HG02943 (cell line): ENCODE results near the gene ZNF93.
"Not testable (repeated sequence)": the region's sequence is repeated elsewhere in the genome, so short reads cannot be mapped to it uniquely, and the experiment has no call there.

Source experiments
- ATAC-seq: cut with Tn5 transposase; IDR thresholded peaks from one replicate; pipeline ENCODE4 v1.9.1; 2021; ENCODE audit warnings: mild to moderate bottlenecking, low read depth, moderate library complexity; ENCODE audit not compliant: unreplicated experiment

The ZNF93 gene

DNA sequence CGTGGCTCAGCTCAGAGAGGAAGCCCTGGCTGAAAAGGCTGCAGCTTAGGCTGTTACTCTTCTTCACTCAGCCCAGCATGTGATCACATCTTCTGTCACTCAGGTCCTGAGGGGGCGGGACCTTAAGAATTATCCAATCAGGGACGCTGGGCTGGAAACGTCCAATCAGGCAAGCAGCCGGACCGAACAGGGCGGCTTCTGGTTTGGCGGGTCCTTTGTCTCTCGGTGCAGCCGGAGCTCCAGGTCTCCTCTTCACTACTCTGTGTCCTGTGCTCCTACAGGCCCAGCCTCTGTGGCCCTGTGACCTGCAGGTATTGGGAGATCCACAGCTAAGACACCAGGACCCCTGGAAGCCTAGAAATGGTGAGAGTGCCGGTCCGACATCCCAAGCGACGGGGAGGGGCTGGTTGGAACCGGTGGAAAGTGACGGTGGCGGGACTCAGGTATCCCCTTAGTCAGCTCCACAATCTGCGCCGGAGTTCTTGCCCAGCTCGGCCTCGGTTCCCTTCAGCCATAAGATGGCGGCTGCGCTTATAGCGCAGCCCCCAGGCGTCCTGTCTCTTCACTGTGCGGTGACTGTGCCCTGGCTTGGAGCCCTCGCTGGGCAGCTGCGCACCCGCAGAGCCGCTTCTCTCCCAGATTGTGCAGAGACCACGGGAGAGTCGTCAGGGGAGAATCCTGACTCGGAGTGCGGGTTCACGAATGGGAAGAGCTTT lies at the start of gene ZNF93:
Gene ZNF93, plus strand, starts transcription at position 218 of the 716 bp plus-strand sequence. Its CDS starts 143 bp downstream, at position 361.
- peak; percentile 83 for ATAC-seq

- not testable (repeated sequence) for ATAC-seq
Measured at GRCh38 chr19:19851740-19852139, 49.0 kb upstream of the ZNF93 start.

- no peak for ATAC-seq
Measured at GRCh38 chr19:19858751-19859150, 42.0 kb upstream of the ZNF93 start.

GRCh38 chr19:19860756-19861390 lies 39.9 kb upstream of the ZNF93 start:
- no peak for ATAC-seq

- peak; percentile 94 for ATAC-seq
Measured at GRCh38 chr19:19865750-19866610, 34.8 kb upstream of the ZNF93 start, which contains the start of gene ZNF253. Gene ZNF253 (plus strand): TSS chr19:19865882. CDS start chr19:19865997, 115 bp downstream.

GRCh38 chr19:19866611-19867248 lies 34.0 kb upstream of the ZNF93 start:
- ATAC-seq = no peak

DNA sequence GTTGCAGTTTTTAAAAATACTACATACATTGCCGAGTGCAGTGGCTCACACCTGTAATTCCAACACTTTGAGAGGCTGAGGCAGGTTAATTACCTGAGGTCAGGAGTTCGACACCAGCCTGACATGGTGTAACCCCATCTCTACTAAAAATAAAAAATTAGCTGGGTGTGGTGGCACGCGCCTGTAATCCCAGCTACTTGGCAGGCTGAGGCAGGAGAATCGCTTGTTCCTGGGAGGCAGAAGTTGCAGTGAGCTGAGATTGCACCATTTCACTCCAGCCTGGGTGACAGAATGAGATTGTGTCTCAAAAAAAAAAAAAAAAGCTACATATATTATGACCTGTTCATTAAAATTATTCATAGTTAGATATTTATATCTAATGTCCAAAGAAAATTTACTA lies 30.7 kb upstream of the ZNF93 start:
- ATAC-seq = not testable (repeated sequence)

DNA sequence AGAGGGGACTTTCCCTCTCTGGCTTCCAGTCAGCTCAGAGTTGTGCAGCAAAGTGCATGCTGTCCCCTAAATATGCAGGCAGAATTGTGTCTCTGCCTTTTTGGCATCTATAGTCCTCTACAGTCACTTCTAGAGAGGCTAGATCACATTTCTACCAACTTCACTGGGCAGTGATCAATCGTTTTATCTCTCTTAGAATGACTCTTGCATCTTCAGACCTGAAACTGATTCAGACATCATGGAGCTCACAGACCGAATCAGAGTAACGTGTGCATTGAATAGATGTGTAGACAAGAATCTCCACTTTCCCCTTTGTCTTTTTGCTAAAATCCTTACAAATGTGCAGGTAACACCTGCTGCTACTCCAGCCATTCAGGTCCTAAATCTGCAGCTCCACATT lies 28.8 kb upstream of the ZNF93 start:
- ATAC-seq = no peak

DNA sequence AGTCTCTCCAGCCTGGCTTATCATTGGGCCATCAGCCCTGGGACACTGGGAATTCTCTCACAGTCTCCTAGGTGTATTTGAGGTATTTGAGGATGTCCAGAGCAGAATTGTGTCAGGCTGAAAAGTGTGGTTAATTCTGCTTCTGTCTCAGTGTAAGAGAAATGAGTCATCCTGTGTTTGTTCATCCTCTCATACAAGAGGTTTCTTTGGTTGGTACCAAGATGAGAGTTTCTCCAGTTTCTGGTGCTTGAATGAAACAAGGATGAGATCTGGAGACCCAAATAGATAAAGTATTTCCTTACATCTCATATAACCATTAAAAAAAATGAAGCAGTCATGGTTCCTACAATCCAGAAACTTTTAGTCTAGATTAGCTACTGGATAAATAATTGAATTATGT lies 27.4 kb upstream of the ZNF93 start:
- ATAC-seq = no peak

DNA sequence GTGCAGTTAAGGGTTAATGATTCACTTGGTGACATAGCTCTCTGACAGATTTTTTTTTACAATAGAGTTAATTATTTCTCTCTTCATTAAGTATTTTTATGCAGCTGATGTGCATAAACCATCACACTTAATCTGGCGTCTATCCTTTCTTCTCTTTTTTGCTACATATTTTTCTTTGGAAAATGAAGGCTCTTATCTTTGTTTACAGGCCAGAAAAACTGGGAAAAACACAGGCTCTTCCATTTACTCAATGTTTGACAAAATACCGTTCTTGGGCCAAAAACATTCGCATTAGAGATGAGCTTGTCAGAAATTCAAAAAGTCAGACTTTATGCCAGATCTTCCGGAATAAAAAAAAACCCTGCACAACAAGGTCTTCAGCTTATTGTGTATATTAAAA lies 23.0 kb upstream of the ZNF93 start:
- ATAC-seq = no peak

GRCh38 chr19:19884583-19884982 lies 16.2 kb upstream of the ZNF93 start:
- ATAC-seq = no peak

DNA sequence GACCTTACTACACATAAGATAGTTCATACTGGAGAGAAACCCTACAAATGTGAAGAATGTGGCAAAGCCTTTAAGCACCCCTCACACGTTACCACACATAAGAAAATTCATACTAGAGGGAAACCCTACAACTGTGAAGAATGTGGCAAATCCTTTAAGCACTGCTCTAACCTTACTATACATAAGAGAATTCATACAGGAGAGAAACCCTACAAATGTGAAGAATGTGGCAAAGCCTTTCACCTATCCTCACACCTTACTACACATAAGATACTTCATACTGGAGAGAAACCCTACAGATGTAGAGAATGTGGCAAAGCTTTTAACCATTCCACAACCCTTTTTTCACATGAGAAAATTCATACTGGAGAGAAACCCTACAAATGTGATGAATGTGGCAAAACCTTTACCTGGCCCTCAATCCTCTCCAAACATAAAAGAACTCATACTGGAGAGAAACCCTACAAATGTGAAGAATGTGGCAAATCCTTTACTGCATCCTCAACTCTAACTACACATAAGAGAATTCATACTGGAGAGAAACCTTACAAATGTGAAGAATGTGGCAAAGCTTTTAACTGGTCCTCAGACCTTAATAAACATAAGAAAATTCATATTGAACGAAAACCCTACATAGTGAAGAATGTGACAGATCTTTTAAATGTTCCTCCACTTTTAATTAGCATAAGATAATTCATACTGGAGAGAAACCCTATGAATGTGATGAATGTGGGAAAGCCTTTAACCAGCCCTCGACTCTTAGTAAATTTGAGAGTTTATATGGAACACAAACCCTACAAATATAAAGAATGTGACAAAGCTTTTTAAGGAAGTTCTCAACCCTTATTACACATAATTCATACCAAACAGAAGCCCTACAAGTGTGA lies 8.4 kb upstream of the ZNF93 start:
- ATAC-seq = not testable (repeated sequence)

DNA sequence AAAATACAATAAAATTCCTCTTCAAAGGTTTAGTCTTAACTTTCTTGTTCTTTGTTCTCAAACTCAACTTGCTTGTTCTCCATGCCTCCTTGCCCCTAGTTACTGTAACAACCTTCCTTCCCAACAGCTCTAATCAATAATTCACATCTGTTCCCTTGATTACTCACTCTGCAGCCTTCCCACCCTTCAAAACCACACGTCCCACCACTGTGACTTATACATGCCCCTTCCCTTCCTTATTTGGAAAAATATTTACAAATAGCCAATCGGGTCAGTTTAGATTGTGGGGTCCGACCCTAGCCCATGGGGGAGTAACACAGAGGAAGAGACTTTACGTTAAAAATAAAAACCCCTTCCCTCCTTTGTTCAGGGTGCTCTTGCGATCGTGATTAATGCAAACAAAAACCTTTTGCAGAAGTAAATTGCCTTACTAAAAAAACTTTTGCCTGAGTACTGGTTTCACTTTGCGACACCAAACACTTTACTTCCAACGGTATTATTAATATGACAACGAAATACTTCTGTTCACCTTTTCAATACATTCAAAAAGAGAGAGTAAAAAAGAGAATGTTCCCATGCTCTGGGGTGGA lies 512 bp upstream of the ZNF93 start:
- no peak for ATAC-seq

DNA sequence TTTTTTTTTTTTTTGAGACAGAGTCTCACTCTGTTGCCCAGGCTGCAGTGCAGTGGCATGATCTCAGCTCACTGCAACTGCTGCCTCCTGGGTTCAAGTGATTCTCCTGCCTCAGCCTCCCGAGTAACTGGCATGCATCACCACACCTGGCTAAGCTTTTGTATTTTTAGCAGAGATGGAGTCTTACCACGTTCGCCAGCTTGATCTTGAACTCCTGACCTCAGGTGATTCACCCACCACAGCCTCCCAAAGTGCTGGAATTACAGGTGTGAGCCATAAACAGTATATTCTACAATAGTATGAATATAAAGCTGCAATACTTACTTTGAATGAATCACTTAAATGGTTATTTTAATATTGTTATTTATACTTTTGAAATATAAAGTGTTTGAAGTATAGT lies 6.8 kb downstream of the ZNF93 start:
- not testable (repeated sequence) for ATAC-seq

DNA sequence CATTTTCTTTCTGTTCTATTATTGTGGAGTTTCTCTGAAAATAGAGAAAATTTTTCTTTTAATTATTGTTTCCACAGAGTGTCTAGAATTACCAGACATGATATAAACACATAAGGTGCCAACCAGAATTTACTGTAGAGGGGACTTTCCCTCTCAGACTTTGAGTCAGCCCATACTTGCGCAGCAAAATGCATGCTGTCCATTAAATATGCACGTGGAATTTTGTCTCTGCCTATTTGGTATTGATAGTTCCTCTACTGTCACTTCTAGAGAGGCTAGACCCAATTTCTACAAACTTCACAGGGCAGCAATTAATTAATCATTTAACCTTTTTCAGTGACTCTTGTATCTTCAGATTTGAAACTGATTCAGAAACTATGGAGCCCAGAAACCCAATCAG lies 8.9 kb downstream of the ZNF93 start:
- no peak for ATAC-seq

- no peak for ATAC-seq
Measured at GRCh38 chr19:19911150-19911549, 10.4 kb downstream of the ZNF93 start.

DNA sequence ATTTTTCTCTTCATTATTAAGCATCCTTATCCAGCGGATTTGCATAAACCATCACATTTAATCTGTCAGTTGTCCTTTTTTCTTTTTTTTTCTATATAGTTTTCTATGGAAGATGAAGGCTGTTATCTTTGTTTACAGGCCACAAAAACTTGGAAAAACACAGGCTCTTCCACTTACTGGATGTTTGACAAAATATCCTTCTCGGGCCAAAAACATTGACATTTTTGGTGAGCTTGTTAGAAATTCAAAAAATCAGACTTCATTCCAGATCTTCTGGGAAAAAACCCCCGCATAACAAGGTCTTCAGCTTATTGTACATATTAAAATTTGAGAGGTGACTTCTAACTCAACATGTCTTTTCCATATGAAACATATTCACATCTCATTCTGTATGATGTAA lies 13.8 kb downstream of the ZNF93 start:
- no peak for ATAC-seq

DNA sequence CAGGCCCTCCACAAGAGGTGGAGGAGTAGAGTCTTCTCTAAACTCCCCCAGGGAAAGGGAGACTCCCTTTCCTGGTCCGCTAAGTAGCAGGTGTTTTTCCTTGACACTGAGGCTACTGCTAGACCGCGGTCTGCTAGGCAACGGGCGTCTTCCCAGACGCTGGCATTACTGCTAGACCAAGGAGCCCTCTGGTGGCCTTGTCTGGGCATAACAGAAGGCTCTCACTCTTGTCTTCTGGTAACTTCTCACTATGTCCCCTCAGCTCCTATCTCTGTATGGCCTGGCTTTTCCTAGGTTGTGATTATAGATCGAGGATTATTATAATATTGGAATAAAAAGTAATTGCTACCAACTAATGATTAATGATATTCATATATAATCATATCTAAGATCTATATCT lies 29.7 kb downstream of the ZNF93 start:
- ATAC-seq = not testable (repeated sequence)
